Loucy (cell line): Measurements from ENCODE around the gene DRP2.

Experiments
- CTCF ChIP-seq: fragments of 200-600 bp; sonication (generic); conservative IDR thresholded peaks from 2 replicates; pipeline ENCODE4 v1.5.1; 2014; ENCODE audit warnings: mild to moderate bottlenecking, antibody characterized with exemption, low read length
- EZH2phosphoT487 ChIP-seq: fragments of 200-600 bp; IDR thresholded peaks from 2 replicates; pipeline ENCODE4 v1.6.1; 2018; ENCODE audit warnings: antibody characterized with exemption, mild to moderate bottlenecking, moderate library complexity, borderline replicate concordance

GRCh38 chrX:101223226-101223625, 3.6 kb downstream of the DRP2 start:
- TF ChIP-seq EZH2phosphoT487 (no peak), CTCF (no peak)
